Hematopoietic multipotent progenitor cell treated with erythropoietin and hydrocortisone succinate and interleukin-3 and kit ligand, for 4 days (in vitro differentiated cells): ENCODE data around the gene PYGL.
"Not testable (repeated sequence)": the region's sequence is repeated elsewhere in the genome, so short reads cannot be mapped to it uniquely, and the experiment has no call there.

Experiments
- DNase-seq: peaks from one replicate; pipeline ENCODE4 v3.0.0-alpha.2; 2015

PYGL gene

DNA sequence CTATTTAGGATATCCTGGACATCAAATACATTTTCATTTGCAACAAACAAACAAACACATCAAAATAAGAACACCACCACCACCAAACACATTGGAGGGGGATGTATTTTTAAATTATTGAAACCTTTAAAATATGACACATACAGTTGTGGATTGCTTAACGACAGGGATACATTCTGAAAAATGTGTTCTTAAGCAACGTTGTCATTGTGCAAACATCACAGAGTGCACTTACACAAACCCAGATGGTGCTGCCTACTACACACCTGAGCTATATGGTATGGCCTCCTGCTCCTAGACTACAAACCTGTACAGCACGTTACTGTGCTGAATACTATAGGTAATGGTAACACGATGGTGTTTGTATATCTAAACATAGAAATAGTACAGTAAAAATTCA lies 19.4 kb downstream of the PYGL start:
- DNase-seq, result no peak

DNA sequence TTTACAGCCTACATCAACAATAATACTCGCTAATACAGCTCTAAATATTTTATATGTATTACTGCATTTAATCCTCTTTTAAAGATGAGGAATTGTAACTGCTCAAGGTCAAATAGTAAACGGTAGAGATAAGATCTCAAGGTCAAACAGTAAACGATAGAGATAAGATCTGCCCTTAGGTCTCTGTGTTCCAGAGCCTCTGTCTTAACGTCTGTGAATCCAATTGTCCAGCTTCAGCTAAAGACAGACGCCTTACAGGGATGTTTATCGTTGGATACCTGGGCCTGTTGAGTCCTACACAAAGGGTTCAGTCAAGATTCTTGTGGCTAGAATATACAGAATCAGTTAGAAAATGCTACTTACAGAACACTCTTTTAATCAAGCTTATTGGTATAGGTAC lies 20.0 kb downstream of the PYGL start:
- DNase-seq, result no peak

DNA sequence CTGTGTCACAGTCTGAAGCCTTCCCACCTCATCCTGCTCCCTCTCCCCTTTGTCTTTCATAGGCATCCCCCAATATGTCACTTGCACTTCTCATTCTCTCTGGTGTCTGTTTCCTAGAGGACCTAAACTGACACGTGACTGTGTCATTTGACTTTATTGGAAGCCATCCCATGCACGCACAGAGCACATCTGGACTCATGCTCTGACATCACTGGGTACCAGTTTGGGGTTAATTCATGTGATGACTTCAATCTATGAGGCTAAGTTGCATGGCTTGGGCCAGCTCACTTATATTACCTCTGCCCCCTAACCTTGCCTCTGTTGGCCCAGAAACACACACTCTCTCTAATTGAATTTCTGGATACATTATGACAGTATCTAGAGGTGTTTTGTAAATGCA lies 21.5 kb downstream of the PYGL start:
- DNase-seq, result no peak

DNA sequence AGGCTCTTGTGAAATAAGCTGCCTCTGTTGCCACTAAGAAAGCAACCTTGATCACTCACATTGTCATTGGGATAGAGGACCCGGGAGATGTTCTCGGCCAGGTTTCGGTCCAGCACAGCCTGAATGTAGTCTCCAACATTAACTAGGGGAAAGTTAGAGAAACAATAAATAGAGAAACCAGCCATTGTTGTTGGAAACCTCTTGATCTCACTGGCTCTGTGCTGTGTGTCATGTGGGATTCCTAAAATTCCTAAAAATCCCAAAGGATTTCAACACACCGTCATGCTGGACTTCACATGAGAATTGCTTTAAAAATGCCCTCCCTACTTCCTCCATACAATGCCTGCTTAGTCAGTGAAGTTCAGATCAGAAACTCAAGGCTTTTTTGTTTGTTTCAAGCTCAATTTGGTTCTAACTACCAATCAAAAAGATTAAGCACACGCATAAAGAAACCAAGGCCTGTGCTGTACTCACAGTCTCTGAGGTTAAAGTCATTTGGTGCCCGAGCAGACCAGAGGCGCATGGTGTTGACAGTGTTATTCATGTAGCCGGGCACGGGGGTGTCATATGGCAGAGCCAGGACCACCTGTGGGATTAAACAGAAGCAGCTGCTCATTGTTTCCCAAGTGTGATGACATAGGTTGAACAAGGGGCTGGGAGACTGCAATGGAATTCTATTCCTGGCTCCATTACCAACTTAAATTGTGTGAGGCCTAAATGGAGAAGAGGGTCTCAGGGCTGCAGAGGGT lies 23.6 kb downstream of the PYGL start:
- no peak for DNase-seq

DNA sequence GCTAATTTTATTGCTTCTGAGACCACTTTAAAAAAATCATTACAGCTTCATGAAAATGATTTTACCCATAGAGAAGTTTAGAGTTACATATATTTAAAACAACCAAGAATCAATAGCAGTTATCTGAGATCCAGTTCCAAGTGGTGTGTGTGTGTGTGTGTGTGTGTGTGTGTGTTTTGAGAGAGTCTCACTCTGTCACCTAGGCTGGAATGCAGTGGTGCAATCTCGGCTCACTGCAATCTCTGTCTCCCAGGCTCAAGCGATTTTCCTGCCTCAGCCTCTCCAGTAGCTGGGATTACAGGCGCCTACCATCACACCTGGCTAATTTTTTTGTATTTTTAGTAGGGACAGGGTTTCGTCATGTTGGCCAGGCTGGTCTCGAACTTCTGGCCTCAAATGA lies 24.8 kb downstream of the PYGL start:
- not testable (repeated sequence) for DNase-seq

DNA sequence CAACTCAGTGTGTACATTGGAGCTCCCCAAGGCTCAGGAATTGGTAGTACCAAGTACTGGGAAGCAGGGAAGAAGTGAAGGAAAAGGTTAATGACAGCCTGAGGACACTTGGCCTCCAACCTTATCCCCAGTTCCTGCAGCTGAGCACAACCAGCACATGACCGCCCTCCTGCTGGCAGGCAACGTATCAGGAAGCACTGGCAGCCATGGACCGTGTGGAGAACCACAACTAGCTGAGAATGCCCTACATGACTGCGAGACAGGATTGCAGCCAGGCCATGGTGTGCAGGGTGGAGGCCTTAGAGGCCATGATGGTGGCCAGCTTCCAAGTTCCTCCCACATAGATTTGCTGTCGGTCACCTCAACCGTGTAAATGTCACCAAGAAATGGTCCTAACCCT lies 26.8 kb downstream of the PYGL start:
- DNase-seq, result no peak

DNA sequence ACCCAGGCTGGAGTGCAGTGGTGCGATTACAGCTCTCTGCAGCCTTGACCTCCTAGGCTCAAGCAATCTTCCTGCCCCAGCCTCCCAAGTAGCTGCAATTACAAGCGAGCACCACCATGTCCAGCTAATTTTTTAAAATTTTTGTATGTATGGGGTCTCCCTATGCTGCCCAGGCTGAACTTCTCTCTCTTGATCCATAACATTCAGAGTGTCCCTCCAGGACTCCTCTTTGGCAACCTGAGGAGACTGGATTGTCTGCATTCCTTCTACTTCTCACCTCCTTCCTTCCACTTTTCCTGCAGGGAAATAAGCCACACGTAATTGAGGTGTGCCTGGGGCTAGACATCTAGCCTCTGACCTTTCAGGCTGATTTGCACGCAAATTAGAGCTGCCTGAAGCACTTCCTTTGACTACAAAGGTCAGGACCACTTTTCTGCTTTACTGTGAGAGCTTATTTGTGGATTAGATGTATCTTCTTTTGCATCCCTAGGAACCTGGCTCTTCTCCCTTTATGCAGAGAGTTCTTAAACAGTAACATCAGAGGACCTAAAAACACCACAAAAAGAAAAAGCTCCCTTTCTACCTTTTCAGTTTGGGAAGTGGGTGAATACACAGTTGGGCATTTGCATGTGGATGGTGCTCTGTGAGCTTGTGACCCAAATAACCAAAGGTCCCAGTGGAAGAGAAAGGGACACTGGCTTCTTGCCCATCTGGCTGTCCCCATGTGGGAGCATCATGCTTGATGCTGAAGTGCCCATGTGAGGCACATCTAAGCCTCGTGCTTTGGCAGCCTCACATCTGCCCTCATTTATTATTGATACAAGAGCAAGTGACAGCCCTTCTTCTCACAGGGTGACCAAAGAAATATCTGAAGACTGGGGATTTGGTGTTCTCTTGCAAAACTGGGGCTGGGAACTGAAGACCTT lies 33.5 kb downstream of the PYGL start:
- no peak for DNase-seq

DNA sequence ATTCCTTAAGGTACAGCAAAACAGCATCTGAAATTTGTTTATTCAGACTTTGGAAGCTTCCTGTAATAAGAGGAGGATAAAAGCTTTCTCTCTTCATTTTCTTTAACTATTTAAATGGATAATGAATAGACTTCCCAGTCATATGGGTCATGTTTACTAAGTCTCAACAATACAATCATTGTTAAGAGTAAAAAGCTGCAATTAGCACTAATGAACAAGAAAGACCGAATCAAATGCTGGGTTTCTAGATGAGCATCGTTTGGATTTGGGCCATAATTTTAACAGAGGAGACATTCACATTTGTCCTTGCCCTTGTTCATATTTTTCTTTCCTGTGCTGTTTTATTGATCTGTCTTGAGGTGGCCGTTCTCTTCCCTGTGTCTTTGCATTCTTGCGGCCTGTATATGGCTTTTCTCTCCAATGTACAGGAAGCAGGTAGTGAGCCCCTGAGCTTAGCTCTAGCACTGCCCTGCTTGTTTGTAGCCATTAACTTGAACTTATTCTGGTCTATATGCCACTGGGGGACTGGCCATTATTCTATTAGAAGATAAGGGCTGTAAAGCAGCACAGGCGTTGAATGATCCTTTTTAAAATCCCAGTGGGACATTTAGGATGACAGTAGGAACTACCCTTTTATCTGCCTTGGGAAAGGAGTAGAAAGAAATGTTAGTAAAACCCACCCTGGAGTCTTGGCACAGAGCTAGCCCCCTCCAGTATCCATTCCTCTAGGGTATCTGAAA lies 37.8 kb downstream of the PYGL start:
- no peak for DNase-seq

DNA sequence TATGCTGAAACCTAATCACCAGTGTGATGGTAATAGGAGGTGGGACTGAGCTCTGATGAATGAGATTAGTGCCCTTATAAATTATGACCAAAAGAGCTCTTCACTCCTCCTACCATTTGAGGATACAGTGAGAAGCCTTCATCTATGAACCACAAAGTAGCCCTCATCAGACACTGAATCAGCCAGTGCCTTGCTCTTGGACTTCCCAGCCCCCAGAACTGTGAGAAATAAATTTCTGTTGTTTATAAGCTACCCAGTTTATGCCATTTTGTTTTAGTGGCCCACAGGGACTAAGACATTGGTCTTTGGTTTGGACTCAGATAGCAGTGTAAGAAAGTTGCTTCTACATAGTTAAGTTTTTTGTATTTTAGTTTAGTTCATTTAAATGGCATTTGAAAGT lies 39.6 kb downstream of the PYGL start:
- no peak for DNase-seq

DNA sequence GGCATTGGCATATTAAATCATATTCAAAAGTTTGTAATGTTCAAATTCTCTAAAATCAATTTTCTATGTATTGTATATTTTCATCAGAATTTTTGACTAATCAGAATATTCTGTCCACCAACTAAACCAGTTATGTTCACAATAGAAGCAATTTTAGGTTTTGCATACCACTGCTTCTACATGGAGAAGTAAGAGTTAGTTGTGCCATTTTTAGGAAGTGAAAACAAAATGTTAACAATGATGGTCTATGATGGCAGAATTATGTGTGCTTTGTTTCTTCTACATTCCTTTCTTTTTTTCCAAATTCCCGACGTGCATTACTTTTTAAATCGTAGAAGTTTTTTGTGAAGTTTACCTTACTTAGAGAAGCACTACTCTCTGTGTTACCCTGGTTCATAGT lies 42.9 kb downstream of the PYGL start:
- no peak for DNase-seq

DNA sequence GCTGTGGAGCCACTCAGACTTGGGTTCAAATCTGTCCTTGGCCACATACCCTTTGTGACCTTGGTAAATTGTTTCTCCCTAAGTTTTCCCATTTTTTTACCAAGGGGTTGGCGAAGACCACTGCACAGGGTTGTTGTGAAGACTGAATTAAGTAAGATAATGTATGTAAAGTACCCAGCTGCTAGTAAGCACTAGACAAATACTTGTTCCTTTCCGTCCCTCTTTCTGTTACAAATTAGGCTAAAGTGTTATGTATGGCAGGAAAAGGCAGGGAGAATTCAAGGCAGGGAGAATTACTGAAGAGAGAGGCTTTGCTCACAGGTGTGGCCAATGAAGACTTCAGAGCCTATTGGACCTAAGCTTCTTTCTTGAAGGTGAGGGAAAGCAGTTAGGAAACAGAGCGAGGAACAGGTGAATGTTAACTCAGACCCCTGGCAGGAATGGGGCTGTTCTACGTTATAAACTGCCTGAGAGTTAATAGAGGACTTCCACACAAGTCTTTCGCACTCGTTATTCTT lies 46.6 kb downstream of the PYGL start:
- no peak for DNase-seq

DNA sequence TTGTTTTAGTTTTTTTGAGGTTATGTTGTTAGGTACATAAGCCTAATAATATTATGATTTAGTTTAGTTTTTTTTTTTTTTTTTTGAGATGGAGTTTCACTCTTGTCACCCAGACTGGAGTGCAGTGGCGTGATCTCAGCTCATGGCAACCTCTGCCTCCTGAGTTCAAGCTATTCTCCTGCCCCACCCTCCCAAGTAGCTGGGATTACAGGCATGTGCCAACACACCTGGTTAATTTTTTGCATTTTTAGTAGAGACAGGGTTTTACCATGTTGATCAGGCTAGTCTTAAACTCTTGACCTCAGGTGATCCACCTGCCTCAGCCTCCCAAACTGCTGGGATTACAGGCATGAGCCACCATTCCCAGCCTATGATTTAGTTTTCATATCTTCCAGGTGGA lies 47.3 kb downstream of the PYGL start:
- DNase-seq, result not testable (repeated sequence)

DNA sequence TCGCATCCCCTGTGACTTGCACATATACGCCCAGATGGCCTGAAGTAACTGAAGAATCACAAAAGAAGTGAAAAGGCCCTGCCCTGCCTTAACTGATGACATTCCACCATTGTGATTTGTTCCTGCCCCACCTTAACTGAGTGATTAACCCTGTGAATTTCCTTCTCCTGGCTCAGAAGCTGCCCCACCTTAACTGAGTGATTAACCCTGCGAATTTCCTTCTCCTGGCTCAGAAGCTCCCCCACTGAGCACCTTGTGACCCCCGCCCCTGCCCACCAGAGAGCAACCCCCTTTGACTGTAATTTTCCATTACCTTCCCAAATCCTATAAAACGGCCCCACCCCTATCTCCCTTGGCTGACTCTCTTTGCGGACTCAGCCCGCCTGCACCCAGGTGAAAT lies 47.9 kb downstream of the PYGL start:
- DNase-seq, result not testable (repeated sequence)

DNA sequence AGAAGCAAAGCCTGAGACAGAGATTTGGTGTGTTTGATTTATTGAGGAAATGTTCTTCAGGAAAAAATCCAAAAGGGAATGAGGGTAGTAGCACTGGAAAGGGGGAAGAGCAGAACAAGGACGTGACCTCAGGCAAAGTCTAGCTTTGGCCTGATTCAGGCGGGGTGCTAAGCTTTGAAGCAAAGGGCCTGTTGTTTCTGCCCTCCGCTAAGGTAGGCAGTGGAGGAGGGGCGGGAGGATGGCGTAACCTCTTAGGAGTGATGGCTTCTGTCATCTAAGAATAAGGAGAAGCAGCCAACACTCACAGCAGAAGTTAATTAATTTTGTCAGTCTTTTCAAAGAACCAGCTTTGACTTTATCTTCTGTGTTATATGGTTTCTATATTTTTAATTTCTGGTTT lies 52.0 kb downstream of the PYGL start:
- DNase-seq, result peak; percentile 17

DNA sequence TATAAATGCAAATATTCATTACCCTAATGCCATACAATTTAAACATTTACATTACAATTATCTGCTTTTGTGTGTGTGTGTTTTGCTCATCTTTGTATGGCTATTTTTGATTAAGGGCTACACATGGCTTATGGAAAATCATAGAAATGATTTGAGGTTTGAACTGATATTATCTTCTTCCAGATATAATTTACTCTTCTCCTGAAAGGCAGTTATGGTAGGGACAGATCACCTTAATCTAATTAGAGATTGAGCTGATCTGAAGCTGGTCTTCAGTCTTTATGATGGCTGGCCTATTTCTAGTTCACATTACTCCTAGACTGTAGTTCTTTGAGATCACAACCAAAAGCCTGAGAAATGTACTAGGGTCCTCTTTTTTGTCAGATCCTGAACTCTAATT lies 56.8 kb downstream of the PYGL start:
- no peak for DNase-seq

DNA sequence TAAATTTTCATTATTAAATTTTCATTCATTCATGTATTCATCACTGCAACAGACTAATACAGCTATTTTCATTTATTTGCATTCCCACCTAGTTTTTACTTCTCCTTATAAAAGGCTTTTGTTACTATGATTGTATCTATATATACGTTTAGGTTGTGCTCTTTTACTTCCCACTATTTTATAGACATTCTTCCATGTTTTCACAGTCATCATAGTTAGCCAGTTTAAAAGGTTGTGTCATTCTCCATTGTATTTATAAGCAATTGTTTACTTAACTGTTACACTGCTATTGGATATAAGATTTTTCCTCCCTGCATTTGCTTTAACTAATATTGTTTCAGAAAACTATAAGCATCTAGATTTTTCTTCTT lies 60.5 kb downstream of the PYGL start:
- DNase-seq, result no peak

DNA sequence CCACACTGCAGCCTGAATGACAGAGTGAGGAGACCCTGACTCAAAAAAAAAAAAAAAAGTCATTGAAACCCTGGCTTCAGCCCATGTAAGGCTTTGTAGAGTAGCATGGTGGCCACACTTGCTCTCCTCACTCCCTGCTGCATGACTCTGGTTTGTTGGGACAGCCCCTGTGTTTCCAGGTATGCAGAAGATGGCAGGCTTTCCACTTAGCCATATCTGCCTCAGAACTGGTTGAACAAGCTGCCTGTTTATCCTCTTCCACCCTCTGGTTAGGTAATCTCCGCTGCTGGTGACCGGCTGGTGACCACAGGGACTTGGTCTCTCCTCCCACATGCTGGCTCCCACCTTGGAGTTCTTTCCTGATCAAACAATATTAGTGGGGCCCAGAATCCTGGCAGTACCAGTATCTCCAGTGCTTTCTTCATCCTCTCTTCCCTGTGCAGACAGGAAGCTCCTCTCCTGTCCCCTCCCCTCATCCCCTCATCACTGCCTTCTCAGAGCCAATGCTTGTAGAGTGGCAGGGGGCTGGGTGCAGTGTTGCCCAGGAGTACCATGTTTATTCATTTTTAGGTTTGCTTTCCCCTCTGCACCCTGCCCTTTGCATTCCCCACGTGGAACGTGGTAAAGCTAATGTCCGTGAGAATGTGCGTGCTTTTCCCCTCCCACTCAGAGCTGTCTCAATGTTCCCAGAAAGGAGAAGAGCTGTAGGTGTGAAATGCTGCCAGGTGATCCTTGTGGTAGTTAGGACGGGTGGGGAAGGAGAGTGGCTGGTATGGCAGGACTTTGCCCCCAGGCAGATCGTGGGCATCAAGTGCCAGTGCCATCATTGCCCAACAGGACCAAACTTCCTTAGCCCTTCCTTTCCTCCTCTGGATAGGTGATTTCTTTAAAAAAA lies 61.1 kb downstream of the PYGL start:
- DNase-seq, result no peak

DNA sequence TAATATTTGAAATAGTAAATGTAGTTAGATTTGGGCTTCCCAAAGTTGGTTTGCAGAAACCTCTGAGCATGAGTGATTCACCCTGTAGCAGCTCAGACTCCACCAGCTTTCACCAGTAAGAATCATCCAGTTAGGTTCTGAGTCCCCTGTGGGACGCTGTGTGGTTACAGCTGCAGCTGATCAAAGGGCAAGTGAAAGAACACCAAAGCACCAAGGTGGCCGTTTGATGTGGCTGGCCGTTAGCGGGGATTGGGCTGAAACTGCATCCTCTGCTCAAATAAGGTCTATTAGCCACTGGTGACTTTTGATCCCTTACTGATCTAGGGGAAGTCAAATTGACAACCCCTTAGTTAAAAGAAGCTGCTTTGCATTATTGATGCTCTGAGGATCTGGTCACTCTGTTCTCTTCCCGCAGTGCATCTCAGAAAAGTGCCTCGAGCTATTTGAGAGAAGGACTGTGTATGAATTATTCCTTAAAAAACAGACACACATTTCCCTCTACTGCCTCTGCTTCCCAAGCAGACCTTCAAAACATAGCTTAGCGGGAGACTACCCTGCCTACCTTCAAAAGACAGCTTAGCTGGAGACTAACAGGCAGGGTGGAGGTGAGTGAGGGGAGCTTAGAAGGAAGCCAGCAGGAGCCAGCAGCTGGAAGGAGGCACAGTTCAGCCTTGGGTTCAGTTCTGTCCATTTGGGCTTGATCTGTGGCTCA lies 68.8 kb downstream of the PYGL start:
- DNase-seq, result peak; percentile 33

DNA sequence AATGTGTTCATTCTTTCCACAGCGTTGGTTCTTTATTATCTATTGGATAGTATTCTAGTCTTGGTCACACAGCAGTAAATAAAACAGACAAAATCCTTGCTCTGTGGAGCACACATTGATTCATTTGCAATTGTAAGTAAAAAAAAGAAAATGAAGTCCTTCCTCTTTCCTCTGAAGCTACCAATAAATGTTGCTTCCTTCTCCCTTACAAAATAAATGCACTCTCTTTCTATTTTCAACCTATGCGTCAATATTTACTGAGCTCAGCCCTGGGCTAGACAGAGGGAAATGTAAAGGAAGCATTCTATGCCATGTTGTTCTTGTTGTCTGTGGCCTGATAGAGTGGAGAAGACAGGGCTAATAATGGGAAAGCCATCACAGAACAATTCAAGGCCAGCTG lies 69.5 kb downstream of the PYGL start:
- peak; percentile 18 for DNase-seq

DNA sequence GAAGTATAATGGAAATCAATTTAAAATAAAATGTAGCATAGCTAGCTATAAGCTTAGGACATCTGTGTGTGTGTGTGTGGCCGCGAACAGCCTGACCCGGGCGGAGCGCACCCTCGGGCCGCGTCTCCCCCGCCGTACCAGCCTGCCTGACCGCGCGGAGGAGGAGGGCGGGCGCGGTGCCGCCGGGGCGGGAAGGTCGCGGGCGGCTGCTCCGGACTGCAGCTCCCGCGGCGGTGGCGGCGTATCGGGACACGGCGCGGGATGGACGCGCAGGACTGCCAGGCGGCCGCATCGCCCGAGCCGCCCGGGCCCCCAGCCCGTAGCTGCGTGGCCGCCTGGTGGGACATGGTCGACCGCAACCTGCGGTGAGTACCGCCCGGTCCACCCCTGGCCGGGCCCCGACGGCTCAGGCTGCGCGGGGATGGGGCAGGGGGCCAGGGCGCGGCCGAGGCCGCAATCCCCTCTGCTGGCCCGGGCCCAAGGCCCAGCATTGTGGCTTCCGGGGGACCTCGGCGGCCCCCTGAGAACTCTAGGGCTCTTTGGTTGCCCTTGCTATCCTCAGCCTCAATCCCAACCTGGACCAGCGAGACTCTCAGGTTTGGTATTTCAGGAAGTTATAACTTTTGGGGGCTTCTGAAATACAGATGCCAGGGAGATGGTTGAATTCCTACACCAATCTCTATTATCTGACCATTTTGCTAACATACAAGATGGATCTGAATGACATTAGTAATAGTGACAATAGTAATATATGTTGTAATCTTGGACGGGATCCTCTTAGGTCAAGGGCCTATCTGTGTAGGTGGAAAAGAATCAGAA lies 72.2 kb downstream of the PYGL start, which contains the start of gene ABHD12B:
Gene ABHD12B, plus strand, starts transcription at position 140 of the 819 bp plus-strand sequence. Its CDS starts 122 bp downstream, at position 262.
- DNase-seq, result peak; percentile 35

DNA sequence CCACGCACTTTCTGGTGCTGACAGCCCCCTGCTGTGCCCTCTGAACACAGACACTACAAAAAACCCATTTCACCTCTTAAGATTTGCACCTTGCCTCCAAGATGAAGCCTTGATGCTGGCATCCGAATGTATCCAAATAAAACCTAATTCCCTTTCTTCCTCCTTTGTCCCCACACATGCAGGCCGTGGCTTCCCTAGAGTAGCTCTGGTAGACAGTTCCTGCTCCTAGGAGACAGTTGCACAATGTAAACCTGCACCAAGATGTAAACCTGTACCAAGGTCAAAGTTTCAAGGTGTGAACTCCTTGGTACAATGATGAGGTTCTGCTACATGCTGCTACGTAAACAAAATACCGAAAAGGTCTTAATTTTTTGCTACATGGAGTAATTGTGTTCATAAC lies 73.1 kb downstream of the PYGL start:
- DNase-seq, result no peak
